Skeletal muscle tissue (tissue), 4 donors: Measurements from ENCODE around the gene CAND2. TPM values are rescaled to one million over a fixed set of nuclear protein-coding genes. Genes with fewer than 3 reads are reported as not detected.
"Not testable (repeated sequence)": the region's sequence is repeated elsewhere in the genome, so short reads cannot be mapped to it uniquely, and the experiment has no call there.

Source experiments
- H3K27ac ChIP-seq: one replicate; pipeline ENCODE4 v1.7.0; 2013; ENCODE audit warnings: mild to moderate bottlenecking, low read depth, low read length, inconsistent platforms
- H3K27me3 ChIP-seq, 3 donors: one replicate each; pipeline ENCODE4 v1.7.0; 2013; ENCODE audit warnings: low read length in 3 of 3; ENCODE audit not compliant: control insufficient read depth in 3 of 3, insufficient read depth in 3 of 3
- H3K36me3 ChIP-seq, 3 donors: one replicate each; pipeline ENCODE4 v1.7.0; 2013; ENCODE audit warnings: low read length in 3 of 3; ENCODE audit not compliant: control insufficient read depth in 3 of 3, insufficient read depth in 3 of 3
- H3K4me1 ChIP-seq, 3 donors: one replicate each; pipeline ENCODE4 v1.7.0; 2013; ENCODE audit warnings: low read length in 3 of 3, mild to moderate bottlenecking in 3 of 3; ENCODE audit not compliant: control insufficient read depth in 3 of 3, insufficient read depth in 3 of 3
- H3K4me3 ChIP-seq, 3 donors: one replicate each; pipeline ENCODE4 v1.7.0; 2013; ENCODE audit warnings: low read length in 3 of 3
- H3K9ac ChIP-seq, 3 donors: one replicate each; pipeline ENCODE4 v1.7.0; 2013; ENCODE audit warnings: low read length in 3 of 3, mild to moderate bottlenecking in 3 of 3, moderate library complexity in 2 of 3, low read depth in 1 of 3
- H3K9me3 ChIP-seq, 3 donors: one replicate each; pipeline ENCODE4 v1.7.0; 2013; ENCODE audit warnings: low read length in 3 of 3; ENCODE audit not compliant: control insufficient read depth in 3 of 3
- total RNA-seq: library from RNA; depleted of rRNA; stranded (reverse); fragments of >200 nt; gene quantifications from one replicate; pipeline ENCODE4 v1.2.3, GENCODE V29; 2014
- donor health status: Osteomylitis.

The CAND2 gene
- total RNA-seq, 1 donor from 2014 or later = 22.4 TPM

DNA sequence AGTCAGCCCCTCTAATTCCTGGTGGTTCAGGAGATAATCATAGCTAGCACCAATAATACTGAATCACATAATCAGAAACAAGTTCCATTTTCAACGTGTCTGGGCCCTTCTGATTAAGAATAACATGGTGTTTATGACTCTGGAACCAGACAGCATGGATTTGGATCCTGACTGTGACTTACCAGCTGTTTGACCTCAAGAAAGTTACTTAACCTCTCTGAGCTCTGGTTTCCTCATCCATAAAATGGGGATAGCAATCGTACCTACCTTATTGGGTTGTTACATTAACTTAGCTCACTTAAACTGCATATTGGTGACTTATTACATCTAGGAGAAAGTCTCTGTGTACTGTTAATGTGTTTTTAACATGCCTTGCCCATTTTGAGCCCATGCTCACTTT, 26.7 kb upstream of the CAND2 start:
- no peaks in the 10 kb centered on the region for H3K9me3 ChIP-seq
- no peak overlapping the region for H3K4me3 ChIP-seq
- H3K9ac ChIP-seq = no peak overlapping the region
- H3K4me1 ChIP-seq = peaks cover 0 to 4% (median 4%) of the 10 kb centered on the region in 3 donors
- no peaks in the 10 kb centered on the region for H3K36me3 ChIP-seq
- H3K27me3 ChIP-seq = no peaks in the 10 kb centered on the region
- no peak overlapping the region for H3K27ac ChIP-seq

GRCh38 chr3:12771236-12771635, 25.2 kb upstream of the CAND2 start:
- Histone ChIP-seq H3K9me3 (no peaks in the 10 kb centered on the region), H3K36me3 (no peaks in the 10 kb centered on the region), H3K4me1 (peaks cover 0 to 4% (median 4%) of the 10 kb centered on the region in 3 donors), H3K27me3 (no peaks in the 10 kb centered on the region), H3K27ac (no peak overlapping the region), H3K4me3 (no peak overlapping the region), H3K9ac (no peak overlapping the region)

- H3K9me3 ChIP-seq = no peaks in the 10 kb centered on the region
- H3K4me1 ChIP-seq = peaks cover 0 to 4% (median 4%) of the 10 kb centered on the region in 3 donors
- H3K9ac ChIP-seq = no peak overlapping the region
- no peak overlapping the region for H3K4me3 ChIP-seq
- H3K27me3 ChIP-seq = no peaks in the 10 kb centered on the region
- H3K36me3 ChIP-seq = no peaks in the 10 kb centered on the region
- H3K27ac ChIP-seq = no peak overlapping the region
Observed at GRCh38 chr3:12772462-12772861, 24.0 kb upstream of the CAND2 start.

DNA sequence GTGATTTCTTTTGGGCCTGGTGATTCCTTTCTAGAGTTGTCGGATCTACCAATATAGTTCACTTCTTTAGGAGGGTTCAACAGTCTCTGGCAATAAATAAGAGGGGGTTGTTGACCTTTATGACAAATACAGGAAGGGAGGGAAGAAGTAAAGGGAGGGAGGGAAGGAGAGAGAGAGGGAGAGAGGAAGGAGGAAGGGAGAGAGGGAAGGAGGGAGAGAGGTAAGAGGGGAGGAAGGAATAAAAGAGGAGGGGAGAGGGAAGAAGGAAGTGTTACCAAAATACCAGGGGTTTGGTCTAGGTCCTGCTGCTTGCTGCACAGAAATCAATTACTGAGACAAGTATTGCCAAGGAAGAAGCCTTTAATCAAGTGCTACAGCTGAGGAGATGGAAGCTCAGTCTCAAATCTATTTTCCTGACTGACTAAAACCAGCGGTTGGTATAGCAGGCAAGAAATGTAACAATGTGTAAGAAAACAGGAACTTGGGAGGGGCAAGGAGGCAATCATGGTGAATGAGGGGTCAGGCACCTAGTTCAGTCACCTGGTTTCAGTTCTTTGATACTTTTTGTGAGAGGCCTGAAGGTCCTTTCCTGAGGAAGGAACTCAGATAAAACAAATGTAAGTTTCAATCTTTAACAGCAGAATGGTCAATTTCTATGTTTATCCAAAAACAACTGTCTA, 23.3 kb upstream of the CAND2 start:
- Histone ChIP-seq H3K27me3 (no peaks in the 10 kb centered on the region), H3K36me3 (no peaks in the 10 kb centered on the region), H3K9me3 (no peaks in the 10 kb centered on the region), H3K4me3 (no peak overlapping the region), H3K27ac (no peak overlapping the region), H3K4me1 (peaks cover 0 to 10% (median 4%) of the 10 kb centered on the region in 3 donors), H3K9ac (no peak overlapping the region)

- Histone ChIP-seq H3K9me3 (no peaks in the 10 kb centered on the region), H3K4me1 (peaks cover 0 to 10% (median 4%) of the 10 kb centered on the region in 3 donors), H3K27ac (no peak overlapping the region), H3K9ac (no peak overlapping the region), H3K27me3 (no peaks in the 10 kb centered on the region), H3K36me3 (no peaks in the 10 kb centered on the region), H3K4me3 (no peak overlapping the region)
Observed at GRCh38 chr3:12773710-12774086, 22.8 kb upstream of the CAND2 start.

GRCh38 chr3:12774619-12775018, 21.9 kb upstream of the CAND2 start:
- Histone ChIP-seq H3K27ac (no peak overlapping the region), H3K4me3 (no peak overlapping the region), H3K9me3 (no peaks in the 10 kb centered on the region), H3K27me3 (no peaks in the 10 kb centered on the region), H3K9ac (no peak overlapping the region), H3K4me1 (peaks cover 0 to 10% (median 4%) of the 10 kb centered on the region in 3 donors), H3K36me3 (no peaks in the 10 kb centered on the region)

- no peaks in the 10 kb centered on the region for H3K9me3 ChIP-seq
- no peak overlapping the region for H3K4me3 ChIP-seq
- H3K4me1 ChIP-seq = peaks cover 0 to 10% (median 4%) of the 10 kb centered on the region in 3 donors
- H3K27ac ChIP-seq = no peak overlapping the region
- no peak overlapping the region for H3K9ac ChIP-seq
- H3K27me3 ChIP-seq = no peaks in the 10 kb centered on the region
- no peaks in the 10 kb centered on the region for H3K36me3 ChIP-seq
Observed at GRCh38 chr3:12775226-12775625, 21.3 kb upstream of the CAND2 start.

DNA sequence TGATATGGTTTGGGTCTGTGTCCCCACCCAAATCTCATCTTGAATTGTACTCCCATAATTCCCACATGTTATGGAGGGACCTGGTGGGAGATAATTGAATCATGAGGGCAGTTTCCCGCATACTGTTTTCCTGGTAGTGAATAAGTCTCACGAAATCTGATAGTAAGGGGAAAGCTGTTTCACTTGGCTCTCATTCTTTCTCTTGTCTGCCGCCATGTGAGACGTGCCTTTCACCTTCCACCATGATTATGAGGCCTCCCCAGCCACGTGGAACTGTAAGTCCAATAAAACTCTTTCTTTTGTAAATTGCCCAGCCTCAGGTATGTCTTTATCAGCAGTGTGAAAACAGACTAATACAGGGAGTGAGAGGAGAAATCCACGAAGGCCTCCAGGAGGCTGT, 20.5 kb upstream of the CAND2 start:
- not testable (repeated sequence) for H3K9ac ChIP-seq, H3K27me3 ChIP-seq, H3K36me3 ChIP-seq, H3K4me1 ChIP-seq, H3K9me3 ChIP-seq, H3K4me3 ChIP-seq, H3K27ac ChIP-seq

GRCh38 chr3:12777171-12777570, 19.3 kb upstream of the CAND2 start:
- Histone ChIP-seq H3K4me3 (no peak overlapping the region), H3K4me1 (peaks cover 0 to 12% (median 4%) of the 10 kb centered on the region in 3 donors), H3K9me3 (no peaks in the 10 kb centered on the region), H3K27ac (no peak overlapping the region), H3K27me3 (no peaks in the 10 kb centered on the region), H3K9ac (no peak overlapping the region), H3K36me3 (no peaks in the 10 kb centered on the region)

- Histone ChIP-seq H3K36me3 (no peaks in the 10 kb centered on the region), H3K27me3 (no peaks in the 10 kb centered on the region), H3K9me3 (no peaks in the 10 kb centered on the region), H3K4me3 (no peak overlapping the region), H3K27ac (no peak overlapping the region), H3K9ac (no peak overlapping the region), H3K4me1 (peaks cover 0 to 12% (median 0%) of the 10 kb centered on the region in 3 donors)
Observed at GRCh38 chr3:12780751-12781150, 15.7 kb upstream of the CAND2 start.
